Measurements from ENCODE around the gene PTPRS. TPM values are rescaled to one million over a fixed set of nuclear protein-coding genes. Genes with fewer than 3 reads are reported as not detected.
A peak's percentile ranks its signal among the peaks of the same experiment; 100 is the strongest.

The PTPRS gene
- total and polyA plus RNA-seq, 2 of the 13 experiments (the other 11 are each of a cell fraction or from before 2014, with no cell fraction given): 32.7 to 43.9 TPM

- TF ChIP-seq, protein P1, sequence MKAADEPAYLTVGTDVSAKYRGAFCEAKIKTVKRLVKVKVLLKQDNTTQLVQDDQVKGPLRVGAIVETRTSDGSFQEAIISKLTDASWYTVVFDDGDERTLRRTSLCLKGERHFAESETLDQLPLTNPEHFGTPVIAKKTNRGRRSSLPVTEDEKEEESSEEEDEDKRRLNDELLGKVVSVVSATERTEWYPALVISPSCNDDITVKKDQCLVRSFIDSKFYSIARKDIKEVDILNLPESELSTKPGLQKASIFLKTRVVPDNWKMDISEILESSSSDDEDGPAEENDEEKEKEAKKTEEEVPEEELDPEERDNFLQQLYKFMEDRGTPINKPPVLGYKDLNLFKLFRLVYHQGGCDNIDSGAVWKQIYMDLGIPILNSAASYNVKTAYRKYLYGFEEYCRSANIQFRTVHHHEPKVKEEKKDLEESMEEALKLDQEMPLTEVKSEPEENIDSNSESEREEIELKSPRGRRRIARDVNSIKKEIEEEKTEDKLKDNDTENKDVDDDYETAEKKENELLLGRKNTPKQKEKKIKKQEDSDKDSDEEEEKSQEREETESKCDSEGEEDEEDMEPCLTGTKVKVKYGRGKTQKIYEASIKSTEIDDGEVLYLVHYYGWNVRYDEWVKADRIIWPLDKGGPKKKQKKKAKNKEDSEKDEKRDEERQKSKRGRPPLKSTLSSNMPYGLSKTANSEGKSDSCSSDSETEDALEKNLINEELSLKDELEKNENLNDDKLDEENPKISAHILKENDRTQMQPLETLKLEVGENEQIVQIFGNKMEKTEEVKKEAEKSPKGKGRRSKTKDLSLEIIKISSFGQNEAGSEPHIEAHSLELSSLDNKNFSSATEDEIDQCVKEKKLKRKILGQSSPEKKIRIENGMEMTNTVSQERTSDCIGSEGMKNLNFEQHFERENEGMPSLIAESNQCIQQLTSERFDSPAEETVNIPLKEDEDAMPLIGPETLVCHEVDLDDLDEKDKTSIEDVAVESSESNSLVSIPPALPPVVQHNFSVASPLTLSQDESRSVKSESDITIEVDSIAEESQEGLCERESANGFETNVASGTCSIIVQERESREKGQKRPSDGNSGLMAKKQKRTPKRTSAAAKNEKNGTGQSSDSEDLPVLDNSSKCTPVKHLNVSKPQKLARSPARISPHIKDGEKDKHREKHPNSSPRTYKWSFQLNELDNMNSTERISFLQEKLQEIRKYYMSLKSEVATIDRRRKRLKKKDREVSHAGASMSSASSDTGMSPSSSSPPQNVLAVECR (CRISPR knock-in tag; IDR thresholded peaks at IDR 0.05; ENCODE audit: borderline replicate concordance): peak; percentile 54; the same call in 1 of the 2 replicates
- TF ChIP-seq FIP1L1 (IDR thresholded peaks at IDR 0.05; ENCODE audit: borderline replicate concordance, insufficient read depth, low read depth, low read length) (no peak), ZNF766 (CRISPR knock-in tag; IDR thresholded peaks at IDR 0.05; ENCODE audit: borderline replicate concordance) (peak; percentile 77; the same call in 1 of the 2 replicates), U2AF2 (IDR thresholded peaks at IDR 0.05; ENCODE audit: low read depth, low read length) (no peak), ZMYM4 (CRISPR knock-in tag; IDR thresholded peaks at IDR 0.05) (peak; percentile 63), MLX (CRISPR knock-in tag; IDR thresholded peaks at IDR 0.05) (0 out of 2 replicates have a peak, but pooled peaks have one; percentile 34), SRSF4 (IDR thresholded peaks at IDR 0.05; ENCODE audit: low read depth, low read length, poor library complexity, severe bottlenecking) (no peak), SNAPC2 (CRISPR knock-in tag; IDR thresholded peaks at IDR 0.05) (0 out of 2 replicates have a peak, but pooled peaks have one; percentile 30), GATAD1 (CRISPR knock-in tag; IDR thresholded peaks at IDR 0.05) (no peak), ZNF160 (CRISPR knock-in tag; IDR thresholded peaks at IDR 0.05) (no peak), ZNF768 (CRISPR knock-in tag; IDR thresholded peaks at IDR 0.05) (no peak), ZNF569 (CRISPR knock-in tag; IDR thresholded peaks at IDR 0.05; ENCODE audit: borderline replicate concordance) (no peak), MAX (IDR thresholded peaks at IDR 0.05) (peak; percentile 75), SMAD1 (CRISPR knock-in tag; IDR thresholded peaks at IDR 0.05; ENCODE audit: borderline replicate concordance, low read depth) (no peak), ZKSCAN8 (CRISPR knock-in tag; IDR thresholded peaks at IDR 0.05; ENCODE audit: borderline replicate concordance) (peak; percentile 71; the same call in 1 of the 2 replicates), NCOR1 (IDR thresholded peaks at IDR 0.05; ENCODE audit: borderline replicate concordance, low read length) (no peak), RFX5 (IDR thresholded peaks at IDR 0.05; ENCODE audit: low read depth, low read length) (peak; percentile 54; the same call in 1 of the 2 replicates), CEBPG (CRISPR knock-in tag; IDR thresholded peaks at IDR 0.05) (peak; percentile 62), ZSCAN12 (CRISPR knock-in tag; IDR thresholded peaks at IDR 0.05) (peak; percentile 44; the same call in 1 of the 2 replicates)
- TF ChIP-seq, protein P2, sequence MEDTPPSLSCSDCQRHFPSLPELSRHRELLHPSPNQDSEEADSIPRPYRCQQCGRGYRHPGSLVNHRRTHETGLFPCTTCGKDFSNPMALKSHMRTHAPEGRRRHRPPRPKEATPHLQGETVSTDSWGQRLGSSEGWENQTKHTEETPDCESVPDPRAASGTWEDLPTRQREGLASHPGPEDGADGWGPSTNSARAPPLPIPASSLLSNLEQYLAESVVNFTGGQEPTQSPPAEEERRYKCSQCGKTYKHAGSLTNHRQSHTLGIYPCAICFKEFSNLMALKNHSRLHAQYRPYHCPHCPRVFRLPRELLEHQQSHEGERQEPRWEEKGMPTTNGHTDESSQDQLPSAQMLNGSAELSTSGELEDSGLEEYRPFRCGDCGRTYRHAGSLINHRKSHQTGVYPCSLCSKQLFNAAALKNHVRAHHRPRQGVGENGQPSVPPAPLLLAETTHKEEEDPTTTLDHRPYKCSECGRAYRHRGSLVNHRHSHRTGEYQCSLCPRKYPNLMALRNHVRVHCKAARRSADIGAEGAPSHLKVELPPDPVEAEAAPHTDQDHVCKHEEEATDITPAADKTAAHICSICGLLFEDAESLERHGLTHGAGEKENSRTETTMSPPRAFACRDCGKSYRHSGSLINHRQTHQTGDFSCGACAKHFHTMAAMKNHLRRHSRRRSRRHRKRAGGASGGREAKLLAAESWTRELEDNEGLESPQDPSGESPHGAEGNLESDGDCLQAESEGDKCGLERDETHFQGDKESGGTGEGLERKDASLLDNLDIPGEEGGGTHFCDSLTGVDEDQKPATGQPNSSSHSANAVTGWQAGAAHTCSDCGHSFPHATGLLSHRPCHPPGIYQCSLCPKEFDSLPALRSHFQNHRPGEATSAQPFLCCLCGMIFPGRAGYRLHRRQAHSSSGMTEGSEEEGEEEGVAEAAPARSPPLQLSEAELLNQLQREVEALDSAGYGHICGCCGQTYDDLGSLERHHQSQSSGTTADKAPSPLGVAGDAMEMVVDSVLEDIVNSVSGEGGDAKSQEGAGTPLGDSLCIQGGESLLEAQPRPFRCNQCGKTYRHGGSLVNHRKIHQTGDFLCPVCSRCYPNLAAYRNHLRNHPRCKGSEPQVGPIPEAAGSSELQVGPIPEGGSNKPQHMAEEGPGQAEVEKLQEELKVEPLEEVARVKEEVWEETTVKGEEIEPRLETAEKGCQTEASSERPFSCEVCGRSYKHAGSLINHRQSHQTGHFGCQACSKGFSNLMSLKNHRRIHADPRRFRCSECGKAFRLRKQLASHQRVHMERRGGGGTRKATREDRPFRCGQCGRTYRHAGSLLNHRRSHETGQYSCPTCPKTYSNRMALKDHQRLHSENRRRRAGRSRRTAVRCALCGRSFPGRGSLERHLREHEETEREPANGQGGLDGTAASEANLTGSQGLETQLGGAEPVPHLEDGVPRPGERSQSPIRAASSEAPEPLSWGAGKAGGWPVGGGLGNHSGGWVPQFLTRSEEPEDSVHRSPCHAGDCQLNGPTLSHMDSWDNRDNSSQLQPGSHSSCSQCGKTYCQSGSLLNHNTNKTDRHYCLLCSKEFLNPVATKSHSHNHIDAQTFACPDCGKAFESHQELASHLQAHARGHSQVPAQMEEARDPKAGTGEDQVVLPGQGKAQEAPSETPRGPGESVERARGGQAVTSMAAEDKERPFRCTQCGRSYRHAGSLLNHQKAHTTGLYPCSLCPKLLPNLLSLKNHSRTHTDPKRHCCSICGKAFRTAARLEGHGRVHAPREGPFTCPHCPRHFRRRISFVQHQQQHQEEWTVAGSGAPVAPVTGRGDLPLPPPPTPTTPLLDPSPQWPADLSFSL (CRISPR knock-in tag; IDR thresholded peaks at IDR 0.05): no peak
Measured at GRCh38 chr19:5343848-5344247, 3.2 kb upstream of the PTPRS start (continued).

All from HepG2 (cell line).